Measurements from ENCODE around the gene CHURC1.

Gene CHURC1

DNA sequence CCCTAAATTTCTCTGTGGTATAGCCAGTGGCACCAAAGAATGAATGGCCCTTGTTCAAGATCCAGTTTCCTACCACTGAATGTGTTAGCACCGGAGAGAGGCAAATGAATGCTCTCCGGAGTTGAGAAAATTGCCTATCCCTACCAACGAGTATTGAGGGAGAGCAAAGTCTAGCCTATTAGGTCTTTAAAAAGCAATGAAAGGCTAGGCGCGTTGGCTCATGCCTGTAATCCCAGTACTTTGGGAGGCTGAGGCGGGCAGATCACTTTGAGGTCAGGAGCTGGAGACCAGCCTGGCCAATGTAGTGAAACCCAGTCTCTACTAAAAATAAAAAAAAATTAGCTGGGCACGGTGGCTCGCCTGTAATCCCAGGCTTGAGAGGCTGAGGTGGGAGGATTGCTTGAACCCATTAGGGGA, 58.8 kb downstream of the CHURC1 start:
- no peak overlapping the region for H3K27ac ChIP-seq (ENCODE audit: low read depth, low read length, poor library complexity, severe bottlenecking)
- no peak overlapping the region for H3K4me2 ChIP-seq (ENCODE audit: low read length)
- H4K20me1 ChIP-seq (ENCODE audit: insufficient read depth, low read length): no peaks in the 10 kb centered on the region
- H3K4me3 ChIP-seq (ENCODE audit: low read depth, low read length, poor library complexity, severe bottlenecking): no peak overlapping the region
- no peak overlapping the region for H3K9ac ChIP-seq (ENCODE audit: low read length)
- no peaks in the 10 kb centered on the region for H3K9me2 ChIP-seq (ENCODE audit: low read depth, low read length)
- H3K4me1 ChIP-seq (ENCODE audit: insufficient read depth, low read length, severe bottlenecking): peaks cover 11% of the 10 kb centered on the region
- no peaks in the 10 kb centered on the region for H3K9me3 ChIP-seq (ENCODE audit: low read length)
- no peaks in the 10 kb centered on the region for H3F3A ChIP-seq (ENCODE audit: insufficient read depth, low read length)
- TF ChIP-seq, protein P1, sequence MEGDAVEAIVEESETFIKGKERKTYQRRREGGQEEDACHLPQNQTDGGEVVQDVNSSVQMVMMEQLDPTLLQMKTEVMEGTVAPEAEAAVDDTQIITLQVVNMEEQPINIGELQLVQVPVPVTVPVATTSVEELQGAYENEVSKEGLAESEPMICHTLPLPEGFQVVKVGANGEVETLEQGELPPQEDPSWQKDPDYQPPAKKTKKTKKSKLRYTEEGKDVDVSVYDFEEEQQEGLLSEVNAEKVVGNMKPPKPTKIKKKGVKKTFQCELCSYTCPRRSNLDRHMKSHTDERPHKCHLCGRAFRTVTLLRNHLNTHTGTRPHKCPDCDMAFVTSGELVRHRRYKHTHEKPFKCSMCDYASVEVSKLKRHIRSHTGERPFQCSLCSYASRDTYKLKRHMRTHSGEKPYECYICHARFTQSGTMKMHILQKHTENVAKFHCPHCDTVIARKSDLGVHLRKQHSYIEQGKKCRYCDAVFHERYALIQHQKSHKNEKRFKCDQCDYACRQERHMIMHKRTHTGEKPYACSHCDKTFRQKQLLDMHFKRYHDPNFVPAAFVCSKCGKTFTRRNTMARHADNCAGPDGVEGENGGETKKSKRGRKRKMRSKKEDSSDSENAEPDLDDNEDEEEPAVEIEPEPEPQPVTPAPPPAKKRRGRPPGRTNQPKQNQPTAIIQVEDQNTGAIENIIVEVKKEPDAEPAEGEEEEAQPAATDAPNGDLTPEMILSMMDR (IDR thresholded peaks at IDR 0.05; ENCODE audit: low read length): no peak
- TF ChIP-seq EZH2 (IDR thresholded peaks at IDR 0.05; ENCODE audit: borderline replicate concordance, low read length): no peak
- H3K27me3 ChIP-seq (ENCODE audit: insufficient read depth, low read length): peaks cover 6% of the 10 kb centered on the region; the same call in 1 of the 2 replicates
- H3K79me2 ChIP-seq (ENCODE audit: insufficient read depth, low read length): no peaks in the 10 kb centered on the region
- H2AFZ ChIP-seq (ENCODE audit: low read length): no peak overlapping the region
- H3K36me3 ChIP-seq (ENCODE audit: insufficient read depth, low read length): no peaks in the 10 kb centered on the region

DNA sequence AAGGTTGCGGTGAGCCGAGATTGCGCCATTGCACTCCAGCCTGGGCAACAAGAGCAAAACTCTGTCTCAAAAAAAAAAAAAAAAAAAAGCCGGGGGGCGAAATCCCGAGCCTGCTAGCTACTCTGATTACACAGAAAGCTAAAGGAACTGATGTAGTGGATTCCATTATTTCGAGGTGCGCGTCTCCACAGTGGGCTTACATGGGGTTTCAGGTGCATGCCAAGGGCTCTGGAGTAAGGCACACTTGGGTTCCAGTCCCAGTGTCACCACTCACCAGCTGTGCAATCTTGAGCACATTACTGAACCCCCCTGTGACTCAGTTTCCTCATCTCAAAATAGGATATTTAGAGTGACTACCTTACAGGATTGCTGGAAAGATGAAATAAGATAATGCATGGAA, 59.6 kb downstream of the CHURC1 start:
- H3K27ac ChIP-seq (ENCODE audit: low read depth, low read length, poor library complexity, severe bottlenecking): no peak overlapping the region
- H3K36me3 ChIP-seq (ENCODE audit: insufficient read depth, low read length): no peaks in the 10 kb centered on the region
- H2AFZ ChIP-seq (ENCODE audit: low read length): no peak overlapping the region
- no peak overlapping the region for H3K4me3 ChIP-seq (ENCODE audit: low read depth, low read length, poor library complexity, severe bottlenecking)
- no peak overlapping the region for H3K4me2 ChIP-seq (ENCODE audit: low read length)
- TF ChIP-seq, protein P1 (IDR thresholded peaks at IDR 0.05; ENCODE audit: low read length): no peak
- TF ChIP-seq EZH2 (IDR thresholded peaks at IDR 0.05; ENCODE audit: borderline replicate concordance, low read length): no peak
- H3K4me1 ChIP-seq (ENCODE audit: insufficient read depth, low read length, severe bottlenecking): peaks cover 11% of the 10 kb centered on the region
- no peaks in the 10 kb centered on the region for H3K79me2 ChIP-seq (ENCODE audit: insufficient read depth, low read length)
- no peaks in the 10 kb centered on the region for H3K9me3 ChIP-seq (ENCODE audit: low read length)
- no peaks in the 10 kb centered on the region for H3F3A ChIP-seq (ENCODE audit: insufficient read depth, low read length)
- no peaks in the 10 kb centered on the region for H4K20me1 ChIP-seq (ENCODE audit: insufficient read depth, low read length)
- H3K9ac ChIP-seq (ENCODE audit: low read length): no peak overlapping the region
- no peaks in the 10 kb centered on the region for H3K9me2 ChIP-seq (ENCODE audit: low read depth, low read length)
- peaks cover 6% of the 10 kb centered on the region; the same call in 1 of the 2 replicates for H3K27me3 ChIP-seq (ENCODE audit: insufficient read depth, low read length)

DNA sequence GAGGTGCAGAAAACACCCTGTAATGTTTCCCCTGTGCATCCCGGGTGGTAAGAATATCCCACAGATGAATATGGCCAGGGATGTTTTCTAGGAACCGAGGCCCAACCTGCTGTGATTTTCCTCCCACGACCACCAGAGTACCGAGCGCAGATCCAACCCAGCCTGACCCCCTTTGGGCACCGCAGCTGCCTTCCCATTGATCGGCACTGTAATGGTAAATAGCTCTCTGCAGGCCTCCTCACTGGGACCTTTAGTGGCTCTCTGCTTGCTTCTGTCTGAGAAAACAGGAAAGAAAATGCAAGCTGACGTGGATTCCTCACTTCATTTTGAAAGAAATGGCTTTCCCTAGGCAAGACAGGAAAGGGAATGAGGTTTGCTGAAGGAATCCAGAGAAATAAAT, 60.3 kb downstream of the CHURC1 start:
- Histone ChIP-seq H3K4me2 (ENCODE audit: low read length) (no peak overlapping the region), H3K36me3 (ENCODE audit: insufficient read depth, low read length) (no peaks in the 10 kb centered on the region), H3K79me2 (ENCODE audit: insufficient read depth, low read length) (no peaks in the 10 kb centered on the region), H3K27me3 (ENCODE audit: insufficient read depth, low read length) (peaks cover 6% of the 10 kb centered on the region; the same call in 1 of the 2 replicates), H3K9ac (ENCODE audit: low read length) (no peak overlapping the region), H3K4me3 (ENCODE audit: low read depth, low read length, poor library complexity, severe bottlenecking) (no peak overlapping the region), H4K20me1 (ENCODE audit: insufficient read depth, low read length) (no peaks in the 10 kb centered on the region), H3K9me3 (ENCODE audit: low read length) (no peaks in the 10 kb centered on the region), H3F3A (ENCODE audit: insufficient read depth, low read length) (no peaks in the 10 kb centered on the region), H3K4me1 (ENCODE audit: insufficient read depth, low read length, severe bottlenecking) (peaks cover 11% of the 10 kb centered on the region), H3K9me2 (ENCODE audit: low read depth, low read length) (no peaks in the 10 kb centered on the region), H3K27ac (ENCODE audit: low read depth, low read length, poor library complexity, severe bottlenecking) (no peak overlapping the region), H2AFZ (ENCODE audit: low read length) (no peak overlapping the region)
- TF ChIP-seq, protein P1 (IDR thresholded peaks at IDR 0.05; ENCODE audit: low read length): no peak
- no peak for TF ChIP-seq EZH2 (IDR thresholded peaks at IDR 0.05; ENCODE audit: borderline replicate concordance, low read length)

Measured in OCI-LY1 (cell line).